Thyroid gland (tissue), 4 donors: ENCODE measurements around the gene PKN1. TPM values are rescaled to one million over a fixed set of nuclear protein-coding genes. Genes with fewer than 3 reads are reported as not detected.

ENCODE experiments used
- DNase-seq, 2 donors: peaks; one replicate each; pipeline ENCODE4 v3.0.0-alpha.2; 2019
- H3K27ac ChIP-seq, 3 donors: fragments of 200-600 bp; sonication (generic); 1 replicate in 2 of 3; 2 replicates in 1 of 3; pipeline ENCODE4 v1.5.1; 2016 to 2019; ENCODE audit warnings: mild to moderate bottlenecking in 1 of 3, moderate library complexity in 1 of 3
- H3K27me3 ChIP-seq: fragments of 200-600 bp; sonication (generic); one replicate; pipeline ENCODE4 v1.5.1; 2019
- H3K36me3 ChIP-seq, 2 donors: fragments of 200-600 bp; sonication (generic); one replicate each; pipeline ENCODE4 v1.5.1; 2016 to 2019
- H3K4me1 ChIP-seq, 2 donors: fragments of 200-600 bp; sonication (generic); one replicate each; pipeline ENCODE4 v1.5.1; 2017 to 2019
- H3K4me3 ChIP-seq, 3 donors: fragments of 200-600 bp; sonication (generic); replicated peaks in 1 of 3; 1 replicate in 2 of 3; 2 replicates in 1 of 3; pipeline ENCODE4 v1.5.1; 2016; ENCODE audit warnings: mild to moderate bottlenecking in 1 of 3
- H3K9me3 ChIP-seq: fragments of 200-600 bp; sonication (generic); one replicate; pipeline ENCODE4 v1.5.1; 2017
- CTCF ChIP-seq, 6 experiments: fragments of 200-600 bp in 3 of 6; fragments of 450-650 bp in 3 of 6; sonication (generic) in 3 of 6; IDR thresholded peaks; one replicate each; pipeline ENCODE4 v1.5.1; 2016 to 2019; ENCODE audit warnings: antibody characterized with exemption in 6 of 6, mild to moderate bottlenecking in 2 of 6, inconsistent platforms in 1 of 6, moderate library complexity in 1 of 6
- POLR2A ChIP-seq, 2 donors: fragments of 450-650 bp; IDR thresholded peaks; one replicate each; pipeline ENCODE4 v1.6.1; 2017; ENCODE audit warnings: antibody characterized with exemption in 2 of 2, mild to moderate bottlenecking in 2 of 2, moderate library complexity in 1 of 2
- WGBS, 2 donors: methylation state at CpG; one replicate each; pipeline ENCODE4 v1.1.5; 2017; 5-methylcytosine and 5-hydroxymethylcytosine counted together
- intact Hi-C: fragments of 100-400 bp; cut with DNase I; formaldehyde crosslinking; loops from one replicate; pipeline ENCODE4 v1.15.1; 2023
- total RNA-seq, 4 donors: library from RNA; depleted of rRNA; stranded (reverse); fragments of >200 nt; gene quantifications; one replicate each; pipeline ENCODE4 v1.2.3, GENCODE V29; 2016

Gene PKN1
- total RNA-seq, 4 donors from 2014 or later, result 66.5 to 79.8 (median 74.2) TPM

- Histone ChIP-seq H3K9me3 (no peaks in the 10 kb centered on the region), H3K4me3 (peak within 1 kb of the TSS; percentile 33 to 90 (median 64)), H3K36me3 (no peaks in the 10 kb centered on the region), H3K27ac (peak within 1 kb of the TSS; percentile 33 to 70 (median 52)), H3K27me3 (no peaks in the 10 kb centered on the region), H3K4me1 (peaks cover 22 to 23% of the 10 kb centered on the region in 2 donors)
- DNase-seq, result peak; percentile 98
- intact Hi-C loops, result no loop called here
- peak in 1 of 2 donors; percentile 80 for TF ChIP-seq POLR2A (IDR thresholded peaks at IDR 0.05)
- no peak for TF ChIP-seq CTCF (IDR thresholded peaks at IDR 0.05)
- WGBS, 2 donors, result 5 to 9% methylated on average over 15 to 50 of the region's 71 CpGs
These were observed 63.1 kb downstream of the PKN1 start, which contains the start of gene GIPC1 for GRCh38 chr19:14496029-14496833. Gene GIPC1, minus strand, starts transcription at chr19:14496127. Its CDS starts 13,151 bp downstream, at chr19:14482976.

- intact Hi-C loops, result no loop called here
- DNase-seq, result no peak
- Histone ChIP-seq H3K36me3 (no peaks in the 10 kb centered on the region), H3K27me3 (no peaks in the 10 kb centered on the region), H3K9me3 (no peaks in the 10 kb centered on the region), H3K4me1 (peaks cover 22 to 23% of the 10 kb centered on the region in 2 donors), H3K4me3 (no peak overlapping the region), H3K27ac (peak overlapping the region; percentile 33 to 70 (median 52))
- no peak for TF ChIP-seq POLR2A (IDR thresholded peaks at IDR 0.05)
- WGBS, 2 donors, result 21 to 36% methylated on average over 7 of the region's 7 CpGs
These were observed 63.7 kb downstream of the PKN1 start for GRCh38 chr19:14496834-14497227.

GRCh38 chr19:14497228-14497921, 64.3 kb downstream of the PKN1 start:
- H3K27ac ChIP-seq, result peak overlapping the region in 2 of 3 donors; percentile 52 to 70
- 59 to 73% methylated on average over 5 to 6 of the region's 6 CpGs for WGBS, 2 donors
- H3K4me3 ChIP-seq, result no peak overlapping the region

GRCh38 chr19:14502334-14503092, 69.4 kb downstream of the PKN1 start:
- WGBS, 2 donors, result 75 to 77% methylated on average over 11 of the region's 11 CpGs
- intact Hi-C loops, result loop anchor here (10.0 kb wide), 1 partner anchor 52 kb away; no protein-coding TSS in a partner anchor
- DNase-seq, result no peak

More at GRCh38 chr19:14497228-14497921, 64.3 kb downstream of the PKN1 start:
- intact Hi-C loops, result no loop called here
- Histone ChIP-seq H3K36me3 (no peaks in the 10 kb centered on the region), H3K9me3 (no peaks in the 10 kb centered on the region), H3K4me1 (peaks cover 22 to 23% of the 10 kb centered on the region in 2 donors), H3K27me3 (no peaks in the 10 kb centered on the region)
- TF ChIP-seq POLR2A (IDR thresholded peaks at IDR 0.05), result no peak
- no peak for TF ChIP-seq CTCF (IDR thresholded peaks at IDR 0.05)
- DNase-seq, result peak in 1 of 2 donors; percentile 25

More at GRCh38 chr19:14502334-14503092, 69.4 kb downstream of the PKN1 start:
- H3K4me1 ChIP-seq, result peaks cover 0 to 1% of the 10 kb centered on the region in 2 donors
- TF ChIP-seq CTCF (IDR thresholded peaks at IDR 0.05) (no peak), POLR2A (IDR thresholded peaks at IDR 0.05) (no peak)
- no peak overlapping the region for H3K4me3 ChIP-seq
- H3K27ac ChIP-seq, result no peak overlapping the region
- no peaks in the 10 kb centered on the region for H3K27me3 ChIP-seq
- no peaks in the 10 kb centered on the region for H3K9me3 ChIP-seq
- H3K36me3 ChIP-seq, result no peaks in the 10 kb centered on the region
